CD4-positive, alpha-beta T cell treated with Interleukin-1 beta for 1 hour (primary cell): ENCODE results near the gene CCNO.

Source experiments
- DNase-seq, 2 donors: peaks; one replicate each; pipeline ENCODE4 v3.0.0-alpha.2; 2020 to 2022

Gene CCNO

GRCh38 chr5:55232985-55233928 is at the start of gene CCNO:
Gene CCNO, minus strand, starts transcription at chr5:55233608. Its CDS starts 85 bp downstream, at chr5:55233523.
- DNase-seq: peak; percentile 53 to 67

- no peak for DNase-seq
Observed at GRCh38 chr5:55278778-55279177, 45.4 kb upstream of the CCNO start.

GRCh38 chr5:55276771-55277170 is 43.4 kb upstream of the CCNO start:
- DNase-seq: no peak

GRCh38 chr5:55258339-55258738 is 24.9 kb upstream of the CCNO start:
- no peak for DNase-seq

GRCh38 chr5:55254802-55255201 is 21.4 kb upstream of the CCNO start:
- no peak for DNase-seq

GRCh38 chr5:55250064-55250463 is 16.7 kb upstream of the CCNO start:
- DNase-seq: no peak

GRCh38 chr5:55241746-55242145 is 8.3 kb upstream of the CCNO start:
- DNase-seq: no peak

GRCh38 chr5:55236800-55237199 is 3.4 kb upstream of the CCNO start:
- no peak for DNase-seq

- DNase-seq: no peak
Observed at GRCh38 chr5:55234121-55234700, 803 bp upstream of the CCNO start.

- no peak for DNase-seq
Observed at GRCh38 chr5:55232271-55232984, 980 bp downstream of the CCNO start.

GRCh38 chr5:55231919-55232270 is 1.5 kb downstream of the CCNO start:
- DNase-seq: no peak

GRCh38 chr5:55231029-55231918 is 2.1 kb downstream of the CCNO start:
- no peak for DNase-seq

GRCh38 chr5:55230086-55230629 is 3.2 kb downstream of the CCNO start:
- no peak for DNase-seq

- DNase-seq: no peak
Observed at GRCh38 chr5:55227664-55228430, 5.6 kb downstream of the CCNO start.

GRCh38 chr5:55226934-55227663 is 6.3 kb downstream of the CCNO start, which contains the start of gene MCIDAS:
Gene MCIDAS, minus strand, starts transcription at chr5:55227315. Its CDS starts 177 bp downstream, at chr5:55227138.
- DNase-seq: peak; percentile 44 to 47

GRCh38 chr5:55226027-55226933 is 7.1 kb downstream of the CCNO start:
- peak; percentile 32 to 42 for DNase-seq

- DNase-seq: no peak
Observed at GRCh38 chr5:55225346-55225745, 8.1 kb downstream of the CCNO start.

GRCh38 chr5:55223812-55224240 is 9.6 kb downstream of the CCNO start:
- DNase-seq: no peak
